Endothelial cell of umbilical vein (primary cell): ENCODE measurements around the gene PIGM. TPM values are rescaled to one million over a fixed set of nuclear protein-coding genes. Genes with fewer than 3 reads are reported as not detected.

Experiments used
- BruUV-seq: library from RNA; stranded (reverse); fragments of 400-500 nt; replicated peaks from 2 replicates; lab custom pipeline; 2021; lab: Mats Ljungman, UMichigan
- CTCF ChIA-PET: fragments of 300-600, 350-600 bp; sonication (Branson Sonifier 250); formaldehyde crosslinking; loops from one replicate; lab custom pipeline; 2021; ENCODE audit warnings: antibody characterized with exemption, inconsistent platforms; lab: Charles Lee
- POLR2A ChIA-PET: fragments of 300-600, 350-600 bp; sonication (Branson Sonifier 250); formaldehyde crosslinking; loops from one replicate; lab custom pipeline; 2021; ENCODE audit warnings: antibody characterized with exemption, inconsistent platforms; lab: Charles Lee
- DNase-seq: peaks from one replicate; pipeline ENCODE4 v3.0.0-alpha.2; 2011; ENCODE audit warnings: low read depth, low spot score
- FAIRE-seq: peaks from 2 replicates; lab custom pipeline; 2011; peaks lifted over from hg19 to GRCh38; lab: Jason Lieb, UNC
- H2AFZ ChIP-seq: 2 replicates; pipeline ENCODE4 v1.6.0; 2012; ENCODE audit warnings: low read depth, low read length, control low read depth, inconsistent platforms
- H3K27ac ChIP-seq: 2 replicates; pipeline ENCODE4 v1.5.1; 2011; ENCODE audit warnings: low read depth, mild to moderate bottlenecking, control low read depth, low read length, moderate library complexity; ENCODE audit not compliant: insufficient read depth
- H3K27me3 ChIP-seq, 2 experiments: 2 replicates each; pipeline versions ENCODE4 v1.6.0 to v1.6.1; 2011; ENCODE audit warnings: low read length in 2 of 2, mixed read lengths in 1 of 2; ENCODE audit not compliant: control insufficient read depth in 2 of 2, insufficient read depth in 2 of 2
- H3K36me3 ChIP-seq, 2 experiments: 2 replicates in 1 of 2; 3 replicates in 1 of 2; pipeline ENCODE4 v1.5.1; 2011; ENCODE audit warnings: low read length in 2 of 2, mild to moderate bottlenecking in 1 of 2, moderate library complexity in 1 of 2; ENCODE audit not compliant: control insufficient read depth in 2 of 2, insufficient read depth in 2 of 2; ENCODE audit errors: extremely low read depth in 1 of 2
- H3K4me1 ChIP-seq: 3 replicates; pipeline ENCODE4 v1.5.1; 2011; ENCODE audit warnings: mild to moderate bottlenecking, low read length; ENCODE audit not compliant: control insufficient read depth, insufficient read depth; ENCODE audit errors: extremely low read depth
- H3K4me2 ChIP-seq: 2 replicates; pipeline ENCODE4 v1.6.1; 2011; ENCODE audit warnings: low read length, control low read depth, mixed read lengths; ENCODE audit not compliant: insufficient read depth
- H3K4me3 ChIP-seq, 3 experiments: fragments of 200-600 bp in 1 of 3; sonication (generic), shearing (Covaris generic) in 1 of 3; replicated peaks in 1 of 3; 2 replicates each; pipeline ENCODE4 v1.5.1; 2011 to 2016; ENCODE audit warnings: control low read depth in 3 of 3, low read length in 3 of 3, mild to moderate bottlenecking in 2 of 3, inconsistent platforms in 1 of 3, low read depth in 1 of 3, moderate library complexity in 1 of 3; ENCODE audit not compliant: insufficient read depth in 1 of 3
- H3K79me2 ChIP-seq: 2 replicates; pipeline ENCODE4 v1.6.0; 2012; ENCODE audit warnings: low read length, inconsistent platforms; ENCODE audit not compliant: control insufficient read depth, insufficient read depth
- H3K9ac ChIP-seq: replicated peaks from 2 replicates; pipeline ENCODE3; 2011; ENCODE audit warnings: low read length, control low read depth; ENCODE audit not compliant: insufficient read depth; ENCODE audit errors: extremely low read depth
- H3K9me1 ChIP-seq: replicated peaks from 3 replicates; pipeline ENCODE4 v1.6.0; 2011; ENCODE audit warnings: mild to moderate bottlenecking, low read length; ENCODE audit not compliant: control insufficient read depth, insufficient read depth; ENCODE audit errors: extremely low read depth
- H3K9me3 ChIP-seq: replicated peaks from 2 replicates; pipeline ENCODE4 v1.5.1; 2012; ENCODE audit warnings: low read length, inconsistent platforms; ENCODE audit not compliant: control insufficient read depth, insufficient read depth
- H4K20me1 ChIP-seq: replicated peaks from 2 replicates; pipeline ENCODE3; 2011; ENCODE audit warnings: mild to moderate bottlenecking, low read length; ENCODE audit not compliant: control insufficient read depth, insufficient read depth; ENCODE audit errors: extremely low read depth
- EZH2 ChIP-seq: IDR thresholded peaks from 2 replicates; pipeline ENCODE4 v1.6.1; 2012; ENCODE audit warnings: borderline replicate concordance, low read depth, mild to moderate bottlenecking, moderate library complexity, low read length, inconsistent platforms; ENCODE audit not compliant: severe bottlenecking
- FOS ChIP-seq: IDR thresholded peaks from 2 replicates; pipeline ENCODE4 v1.6.1; 2011; ENCODE audit warnings: mild to moderate bottlenecking, low read length, moderate library complexity, borderline replicate concordance; ENCODE audit not compliant: insufficient read depth
- GATA2 ChIP-seq: IDR thresholded peaks from 2 replicates; pipeline ENCODE4 v1.7.0; 2011; ENCODE audit warnings: low read depth, mild to moderate bottlenecking, moderate library complexity, mixed read lengths, low read length; ENCODE audit not compliant: insufficient read length, insufficient read depth
- JUN ChIP-seq: IDR thresholded peaks from 2 replicates; pipeline ENCODE4 v1.6.1; 2011; ENCODE audit warnings: borderline replicate concordance, low read depth; ENCODE audit not compliant: insufficient read length, insufficient read depth
- MYC ChIP-seq: IDR thresholded peaks from one replicate; pipeline ENCODE4 v1.6.1; 2011; ENCODE audit warnings: mild to moderate bottlenecking, low read depth, low read length
- POLR2A ChIP-seq: IDR thresholded peaks from 2 replicates; pipeline ENCODE4 v1.6.1; 2012; ENCODE audit warnings: low read depth, mild to moderate bottlenecking, control low read depth, low read length
- POLR2AphosphoS5 ChIP-seq: IDR thresholded peaks from 2 replicates; pipeline ENCODE4 v1.6.1; 2012; ENCODE audit warnings: low read depth, mild to moderate bottlenecking, control low read depth, low read length, moderate library complexity; ENCODE audit not compliant: insufficient read depth
- dilution Hi-C: fragments of 300-500 bp; cut with MboI; formaldehyde crosslinking; loops from one replicate; pipeline ENCODE4 v1.15.0; 2019; ENCODE audit warnings: low sequenced_read_pairs; ENCODE audit not compliant: extremely low pct_ligation_motif_present
- intact Hi-C: fragments of 100-400 bp; cut with micrococcal nuclease; formaldehyde crosslinking; loops from one replicate; pipeline ENCODE4 v1.10.0; 2022
- polyA plus RNA-seq, 4 experiments: library from polyadenylated mRNA; depleted of rRNA in 3 of 4; stranded (reverse) in 3 of 4; unstranded in 1 of 4; fragments of >200 nt; gene quantifications; 2 replicates each; pipeline versions ENCODE4 v1.2.1 to v1.2.3, GENCODE V29; 2011 to 2012; ENCODE audit warnings: missing spikeins in 1 of 4
- total RNA-seq: library from RNA; stranded (reverse); gene quantifications from 2 replicates; pipeline ENCODE4 v1.2.3, GENCODE V29; 2021
- TF ChIP-seq, protein P1 (sequence below): IDR thresholded peaks from 2 replicates; pipeline ENCODE4 v1.6.1; 2011; ENCODE audit not compliant: insufficient read depth, insufficient read length
- TF ChIP-seq, protein P2 (sequence below), 2 donors: IDR thresholded peaks; 1 replicate in 1 of 2; 2 replicates in 1 of 2; pipeline ENCODE4 v1.5.1; 2011; ENCODE audit warnings: low read length in 2 of 2, mild to moderate bottlenecking in 2 of 2, moderate library complexity in 2 of 2, control low read depth in 1 of 2, inconsistent platforms in 1 of 2, low read depth in 1 of 2; ENCODE audit not compliant: insufficient read depth in 1 of 2; ENCODE audit errors: extremely low read depth in 1 of 2

PIGM gene
- total and polyA plus RNA-seq, 2 donors (not counting 3 experiments of a cell fraction or from before 2014, with no cell fraction given), result 3.4 to 5.4 TPM

DNA sequence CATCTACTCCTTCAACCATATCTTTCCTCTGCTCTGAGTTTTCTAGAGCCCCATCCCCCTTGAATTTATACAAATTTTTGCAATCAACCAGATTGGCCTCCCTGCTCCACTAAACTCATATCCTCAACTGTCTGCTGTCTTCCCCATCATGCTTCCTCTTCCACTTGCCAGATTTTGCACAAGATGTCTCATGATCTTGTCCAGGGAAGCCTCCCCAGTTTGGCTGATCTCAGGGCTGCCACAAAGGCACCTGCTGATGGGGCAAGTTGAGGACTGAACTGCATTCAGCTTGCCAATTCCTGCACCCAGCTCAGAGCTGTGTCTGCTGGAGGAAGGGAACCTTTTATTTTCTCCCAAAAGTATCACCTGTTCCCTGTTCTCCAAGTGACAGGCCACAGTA, 45.7 kb upstream of the PIGM start:
- TF ChIP-seq, protein P1, sequence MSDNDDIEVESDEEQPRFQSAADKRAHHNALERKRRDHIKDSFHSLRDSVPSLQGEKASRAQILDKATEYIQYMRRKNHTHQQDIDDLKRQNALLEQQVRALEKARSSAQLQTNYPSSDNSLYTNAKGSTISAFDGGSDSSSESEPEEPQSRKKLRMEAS, result no peak
- TF ChIP-seq, protein P2, sequence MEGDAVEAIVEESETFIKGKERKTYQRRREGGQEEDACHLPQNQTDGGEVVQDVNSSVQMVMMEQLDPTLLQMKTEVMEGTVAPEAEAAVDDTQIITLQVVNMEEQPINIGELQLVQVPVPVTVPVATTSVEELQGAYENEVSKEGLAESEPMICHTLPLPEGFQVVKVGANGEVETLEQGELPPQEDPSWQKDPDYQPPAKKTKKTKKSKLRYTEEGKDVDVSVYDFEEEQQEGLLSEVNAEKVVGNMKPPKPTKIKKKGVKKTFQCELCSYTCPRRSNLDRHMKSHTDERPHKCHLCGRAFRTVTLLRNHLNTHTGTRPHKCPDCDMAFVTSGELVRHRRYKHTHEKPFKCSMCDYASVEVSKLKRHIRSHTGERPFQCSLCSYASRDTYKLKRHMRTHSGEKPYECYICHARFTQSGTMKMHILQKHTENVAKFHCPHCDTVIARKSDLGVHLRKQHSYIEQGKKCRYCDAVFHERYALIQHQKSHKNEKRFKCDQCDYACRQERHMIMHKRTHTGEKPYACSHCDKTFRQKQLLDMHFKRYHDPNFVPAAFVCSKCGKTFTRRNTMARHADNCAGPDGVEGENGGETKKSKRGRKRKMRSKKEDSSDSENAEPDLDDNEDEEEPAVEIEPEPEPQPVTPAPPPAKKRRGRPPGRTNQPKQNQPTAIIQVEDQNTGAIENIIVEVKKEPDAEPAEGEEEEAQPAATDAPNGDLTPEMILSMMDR (IDR thresholded peaks at IDR 0.05; ENCODE audit: extremely low read depth in 1 of 2, insufficient read depth in 1 of 2, low read depth in 1 of 2, low read length in 2 of 2), result no peak
- TF ChIP-seq POLR2A (no peak), EZH2 (no peak), JUN (no peak), FOS (no peak), GATA2 (no peak), MYC (no peak), POLR2AphosphoS5 (no peak)
- dilution Hi-C loops, result no loop called here
- H3K9ac ChIP-seq, result no peak overlapping the region
- H3K79me2 ChIP-seq, result no peaks in the 10 kb centered on the region
- no peak overlapping the region for H3K27ac ChIP-seq
- no peaks in the 10 kb centered on the region for H3K9me3 ChIP-seq
- intact Hi-C loops, result no loop called here
- DNase-seq, result no peak
- ChIA-PET POLR2A (no interaction called here), CTCF (interaction anchor here (1.0 to 4.2 kb wide), 11 partner anchors 8 to 944 kb away, joined by 3 to 37 read pairs (median 8); partner anchors contain the start of gene KCNJ10)
- FAIRE-seq, result no peak
- H2AFZ ChIP-seq, result no peak overlapping the region
- no TSS peak for BruUV-seq
- no peaks in the 10 kb centered on the region for H4K20me1 ChIP-seq
- H3K27me3 ChIP-seq, result peaks cover 34 to 44% of the 10 kb centered on the region in 2 experiments
- no peaks in the 10 kb centered on the region for H3K9me1 ChIP-seq
- no peak overlapping the region for H3K4me2 ChIP-seq
- H3K4me1 ChIP-seq, result no peaks in the 10 kb centered on the region
- H3K4me3 ChIP-seq, result no peak overlapping the region
- no peaks in the 10 kb centered on the region for H3K36me3 ChIP-seq
